GM18909 (cell line): ENCODE results near the gene CNN2.

Experiments used
- ATAC-seq: cut with Tn5 transposase; IDR thresholded peaks from one replicate; pipeline ENCODE4 v1.9.1; 2021; ENCODE audit warnings: mild to moderate bottlenecking; ENCODE audit not compliant: unreplicated experiment, poor library complexity

Gene CNN2

GRCh38 chr19:1025960-1026782 is at the start of gene CNN2:
Gene CNN2, plus strand, starts transcription at chr19:1026608. Its CDS starts 54 bp downstream, at chr19:1026662.
- peak; percentile 56 for ATAC-seq

DNA sequence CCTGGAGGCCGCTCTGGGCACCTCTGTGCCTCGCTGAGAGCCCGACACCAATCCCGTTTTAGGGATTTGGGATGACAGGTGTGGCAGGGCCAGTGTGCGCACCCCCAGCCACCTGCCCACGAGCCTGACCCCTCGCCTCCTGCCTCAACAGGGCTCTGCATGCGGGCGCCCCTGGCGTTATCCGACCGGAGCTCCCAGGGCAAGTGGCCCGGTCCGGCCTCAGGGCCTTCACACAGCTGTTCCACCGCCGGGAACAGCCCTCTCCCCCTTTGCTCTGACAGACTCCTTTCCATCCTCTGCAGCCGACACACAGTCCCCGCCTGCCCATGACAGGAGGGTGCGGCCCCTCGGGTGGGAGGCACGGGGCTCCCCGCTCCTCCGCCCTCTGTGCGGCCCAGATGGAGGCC is 49.3 kb upstream of the CNN2 start:
- no peak for ATAC-seq

GRCh38 chr19:979318-979741 is 47.1 kb upstream of the CNN2 start:
- ATAC-seq, result no peak

DNA sequence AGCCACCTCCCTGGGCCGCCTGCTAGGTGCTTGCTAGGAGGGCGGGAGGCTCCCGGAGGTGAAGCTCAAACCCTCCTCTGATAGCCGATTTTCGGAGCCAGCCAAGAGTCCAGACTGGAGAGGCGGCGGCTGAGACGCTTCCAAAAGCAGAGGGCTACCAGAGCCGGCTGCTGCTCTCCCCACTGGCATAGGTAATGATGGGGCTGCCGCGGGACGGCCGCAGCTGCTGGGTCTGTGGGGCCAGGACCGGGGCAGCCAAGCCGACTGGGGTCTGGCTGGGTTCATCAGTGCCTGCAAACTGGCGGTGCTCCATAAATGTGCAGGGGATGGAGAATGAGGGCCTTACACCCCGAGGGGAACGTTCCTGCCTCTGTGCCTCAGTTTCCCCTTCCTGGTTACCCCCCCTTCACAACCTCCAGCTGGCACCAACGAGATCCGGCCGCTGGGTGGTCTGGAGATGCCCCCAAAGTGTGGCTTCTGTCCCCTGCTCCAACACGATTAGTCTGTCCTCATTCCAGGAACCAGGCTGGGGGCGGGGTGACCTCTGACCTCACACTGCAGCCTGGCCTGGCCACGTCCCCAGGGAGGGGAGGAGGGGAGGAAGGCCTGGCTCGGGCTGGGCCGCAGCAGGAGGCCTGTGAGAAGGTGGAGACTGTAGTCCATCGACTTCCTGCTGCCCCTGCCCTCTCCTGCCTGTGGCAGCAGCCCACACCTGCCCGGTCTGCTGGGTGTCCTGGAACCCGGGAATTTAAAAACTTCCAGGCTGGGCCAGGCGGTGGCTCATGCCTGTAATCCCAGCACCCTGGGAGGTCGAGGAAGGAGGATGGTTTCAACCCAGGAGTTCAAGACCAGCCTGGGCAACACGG is 46.0 kb upstream of the CNN2 start:
- no peak for ATAC-seq

- ATAC-seq, result no peak
Measured at GRCh38 chr19:982567-983170, 43.7 kb upstream of the CNN2 start.

- ATAC-seq, result peak; percentile 79
Measured at GRCh38 chr19:984165-984967, 42.0 kb upstream of the CNN2 start, which contains the start of gene WDR18. Gene WDR18, plus strand, starts transcription at chr19:984345. Its CDS starts 9 bp downstream, at chr19:984354.

DNA sequence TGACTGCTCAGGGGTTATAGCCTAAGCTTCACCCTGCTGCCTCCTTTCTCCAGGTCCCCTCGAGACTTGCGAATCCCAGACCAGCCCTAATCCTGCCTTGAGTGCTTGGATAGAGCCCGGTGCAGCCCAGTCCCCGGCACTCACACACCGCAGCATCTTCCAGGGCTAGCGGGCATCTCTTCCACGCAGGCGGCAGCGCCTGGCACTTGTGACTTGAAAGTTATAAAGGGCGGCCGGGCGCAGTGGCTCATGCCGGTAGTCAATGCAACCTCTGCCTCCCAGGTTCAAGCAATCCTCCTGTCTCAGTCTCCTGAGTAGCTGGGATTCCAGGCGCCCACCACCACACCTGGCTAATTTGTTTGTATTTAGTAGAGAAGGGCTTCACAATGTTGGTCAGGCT is 40.3 kb upstream of the CNN2 start:
- no peak for ATAC-seq

DNA sequence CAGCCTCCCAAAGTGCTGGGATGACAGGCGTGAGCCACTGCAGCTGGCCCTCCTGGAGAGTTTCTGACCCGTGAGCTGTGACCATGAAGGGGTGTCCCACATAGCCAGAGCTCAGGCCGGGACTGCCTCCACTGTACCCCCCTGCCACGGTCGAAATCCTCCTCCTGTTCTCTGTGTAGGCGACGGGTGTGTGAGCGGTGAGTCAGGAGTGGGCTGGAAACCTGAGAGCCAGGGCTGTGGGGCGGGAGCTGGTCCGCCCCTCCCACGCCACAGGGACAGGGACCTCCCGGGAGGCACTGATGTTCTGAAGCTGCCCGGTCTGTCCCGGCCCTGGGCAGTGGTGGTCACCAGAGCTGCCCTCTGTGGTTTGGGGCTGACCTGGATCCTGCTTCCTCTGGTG is 38.3 kb upstream of the CNN2 start:
- no peak for ATAC-seq

DNA sequence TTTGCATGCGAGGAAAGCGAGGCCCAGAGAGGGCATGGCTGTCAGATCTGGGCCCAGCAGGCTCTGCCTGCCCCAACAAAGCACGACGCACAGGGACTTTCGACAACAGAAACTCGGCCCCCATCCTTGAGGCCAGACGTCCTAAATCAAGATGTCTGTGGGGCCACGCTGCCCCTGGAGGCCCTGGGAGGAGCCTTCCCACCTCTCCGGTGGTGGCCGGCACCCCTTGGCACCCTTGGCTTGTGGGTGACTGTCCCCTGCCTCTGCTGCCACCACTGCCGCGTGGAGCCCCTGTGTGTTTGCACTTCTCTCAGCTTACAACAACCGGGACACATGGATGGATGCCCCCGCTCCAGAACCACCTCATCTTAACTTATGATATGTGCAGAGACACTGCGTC is 37.9 kb upstream of the CNN2 start:
- no peak for ATAC-seq

- ATAC-seq, result no peak
Measured at GRCh38 chr19:989381-990081, 36.9 kb upstream of the CNN2 start.

DNA sequence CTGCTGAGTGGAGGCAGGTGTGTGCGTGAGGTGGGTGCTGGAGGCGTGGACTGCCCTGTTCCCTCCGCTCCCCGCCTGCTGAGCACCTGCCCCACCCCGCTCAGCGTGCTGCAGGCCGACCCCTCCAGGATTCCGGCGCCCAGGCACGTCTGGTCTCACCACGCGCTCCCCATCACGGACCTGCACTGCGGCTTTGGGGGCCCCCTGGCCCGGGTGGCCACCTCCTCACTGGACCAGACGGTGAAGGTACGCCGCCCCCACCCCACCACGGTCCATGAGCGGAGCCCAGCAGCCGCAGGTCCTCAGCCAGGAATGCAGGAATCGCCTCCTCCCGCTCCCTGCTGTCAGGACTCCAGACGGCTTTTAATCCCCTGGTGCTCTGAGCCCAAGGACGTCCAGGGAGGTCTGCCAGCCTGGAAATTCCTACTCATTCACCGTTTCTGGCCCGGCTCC is 36.3 kb upstream of the CNN2 start:
- no peak for ATAC-seq

DNA sequence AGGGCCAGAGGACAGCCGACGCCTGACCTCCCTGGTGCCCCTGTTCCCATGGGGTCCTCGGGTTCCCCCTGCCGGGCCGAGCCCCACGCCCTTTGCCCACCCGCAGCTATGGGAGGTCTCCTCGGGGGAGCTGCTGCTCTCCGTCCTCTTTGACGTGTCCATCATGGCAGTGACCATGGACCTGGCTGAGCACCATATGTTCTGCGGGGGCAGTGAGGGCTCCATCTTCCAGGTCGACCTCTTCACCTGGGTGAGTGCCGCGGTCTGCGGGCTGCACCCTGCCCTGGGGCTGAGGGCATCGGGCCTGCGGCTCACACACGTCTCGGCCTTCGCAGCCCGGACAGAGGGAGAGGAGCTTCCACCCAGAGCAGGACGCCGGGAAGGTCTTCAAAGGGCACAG is 35.7 kb upstream of the CNN2 start:
- ATAC-seq, result no peak

GRCh38 chr19:991174-991931 is 35.1 kb upstream of the CNN2 start:
- ATAC-seq, result no peak

- ATAC-seq, result no peak
Measured at GRCh38 chr19:991932-992669, 34.3 kb upstream of the CNN2 start.

- no peak for ATAC-seq
Measured at GRCh38 chr19:992670-993055, 33.7 kb upstream of the CNN2 start.

DNA sequence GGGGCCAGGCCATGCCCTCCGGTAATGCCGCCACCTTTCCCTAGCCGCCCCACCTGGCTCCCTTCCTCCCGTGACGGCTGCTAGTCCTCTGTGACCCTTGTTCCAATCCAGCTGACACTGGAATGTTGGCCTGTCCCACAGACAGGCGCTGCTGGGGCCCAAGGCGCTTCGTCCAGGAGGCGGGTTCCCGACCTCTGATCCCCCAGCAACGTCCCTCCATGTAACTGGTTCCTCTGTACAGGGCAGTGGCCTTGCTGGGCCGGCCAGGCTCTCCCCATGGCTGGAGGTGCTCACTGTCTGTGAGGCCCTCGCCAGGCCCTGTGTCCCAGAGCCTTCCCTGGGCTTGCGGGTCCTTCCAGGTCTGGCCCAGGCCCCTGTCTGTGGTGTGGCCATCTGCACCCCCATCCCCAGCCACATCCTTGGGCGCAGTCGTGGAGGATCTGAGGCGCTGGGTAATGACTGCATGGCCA is 33.0 kb upstream of the CNN2 start:
- ATAC-seq, result no peak

DNA sequence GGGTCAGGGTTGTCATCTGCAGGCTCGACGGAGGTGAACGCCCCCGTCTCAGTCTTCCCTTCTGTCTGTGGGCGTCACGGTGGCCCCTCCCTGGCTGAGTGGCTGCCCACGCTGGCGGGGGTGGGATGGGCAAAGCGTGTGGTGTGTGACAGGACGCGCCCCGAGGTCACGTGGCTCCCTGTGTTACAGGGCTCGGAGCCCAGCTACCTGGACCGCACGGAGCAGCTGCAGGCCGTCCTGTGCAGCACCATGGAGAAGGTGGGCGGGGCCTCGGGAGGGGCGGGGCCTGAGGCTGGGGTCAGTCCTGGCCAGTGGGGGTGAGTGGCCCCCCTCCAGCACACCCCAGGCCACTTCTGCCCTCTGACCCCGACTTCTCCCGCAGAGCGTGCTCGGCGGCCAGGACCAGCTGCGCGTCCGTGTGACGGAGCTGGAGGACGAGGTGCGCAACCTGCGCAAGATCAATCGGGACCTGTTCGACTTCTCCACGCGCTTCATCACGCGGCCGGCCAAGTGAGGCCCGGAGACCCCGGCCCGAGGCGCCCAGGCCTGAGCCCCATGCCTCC is 32.5 kb upstream of the CNN2 start:
- no peak for ATAC-seq

- no peak for ATAC-seq
Measured at GRCh38 chr19:994516-994915, 31.9 kb upstream of the CNN2 start.
